ENCODE results near the gene COL5A1. TPM values are rescaled to one million over a fixed set of nuclear protein-coding genes. Genes with fewer than 3 reads are reported as not detected.
"Not testable (repeated sequence)": the region's sequence is repeated elsewhere in the genome, so short reads cannot be mapped to it uniquely, and the experiment has no call there.

Gene COL5A1
- total RNA-seq, 2 experiments from 2014 or later: 0.09 to 0.16 TPM

- no peak for ATAC-seq
Measured at GRCh38 chr9:134712926-134713325, 71.3 kb downstream of the COL5A1 start.

DNA sequence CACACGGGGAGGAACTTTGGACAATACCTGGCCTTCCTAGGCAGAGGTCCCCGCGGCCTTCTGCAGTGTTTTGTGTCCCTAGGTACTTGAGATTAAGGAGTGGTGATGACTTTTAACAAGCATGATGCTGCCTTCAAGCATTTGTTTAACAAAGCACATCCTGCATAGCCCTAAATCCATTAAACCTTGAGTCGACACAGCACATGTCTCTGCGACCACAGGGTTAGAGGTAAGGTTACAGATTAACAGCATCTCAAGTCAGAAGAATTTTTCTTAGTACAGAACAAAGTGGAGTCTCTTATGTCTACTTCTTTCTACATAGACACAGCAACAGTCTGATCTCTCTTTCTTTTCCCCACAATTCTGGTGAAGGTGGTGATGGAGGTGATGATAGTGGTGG lies 73.9 kb downstream of the COL5A1 start:
- H3K4me3 Mint-ChIP-seq, DNase-seq, H3K27ac Mint-ChIP-seq, ATAC-seq, H3K4me1 Mint-ChIP-seq, H3K27me3 Mint-ChIP-seq, CTCF ChIA-PET, H3K36me3 Mint-ChIP-seq: not testable (repeated sequence)
- H3K9me3 Mint-ChIP-seq (ENCODE audit: low read depth): peaks cover 15% of the 10 kb centered on the region

More at GRCh38 chr9:134712926-134713325, 71.3 kb downstream of the COL5A1 start:
- Mint-ChIP-seq H3K27me3 (no peaks in the 10 kb centered on the region), H3K27ac (no peak overlapping the region), H3K4me3 (no peak overlapping the region), H3K36me3 (peaks cover 2% of the 10 kb centered on the region), H3K9me3 (ENCODE audit: low read depth) (peaks cover 15% of the 10 kb centered on the region), H3K4me1 (no peaks in the 10 kb centered on the region)
- no peak for DNase-seq
- CTCF ChIA-PET: no interaction called here

- Mint-ChIP-seq H3K4me3 (no peak overlapping the region), H3K27me3 (no peaks in the 10 kb centered on the region), H3K4me1 (no peaks in the 10 kb centered on the region), H3K36me3 (peaks cover 2% of the 10 kb centered on the region), H3K9me3 (ENCODE audit: low read depth) (peaks cover 15% of the 10 kb centered on the region), H3K27ac (no peak overlapping the region)
- CTCF ChIA-PET: no interaction called here
- ATAC-seq (no peak), DNase-seq (no peak)
Measured at GRCh38 chr9:134716067-134716466, 74.5 kb downstream of the COL5A1 start.

GRCh38 chr9:134717056-134717455 lies 75.5 kb downstream of the COL5A1 start:
- Mint-ChIP-seq H3K27me3 (no peaks in the 10 kb centered on the region), H3K36me3 (peaks cover 2% of the 10 kb centered on the region), H3K4me1 (no peaks in the 10 kb centered on the region), H3K9me3 (ENCODE audit: low read depth) (peaks cover 15% of the 10 kb centered on the region), H3K27ac (no peak overlapping the region), H3K4me3 (no peak overlapping the region)
- CTCF ChIA-PET: no interaction called here
- DNase-seq (no peak), ATAC-seq (no peak)

DNA sequence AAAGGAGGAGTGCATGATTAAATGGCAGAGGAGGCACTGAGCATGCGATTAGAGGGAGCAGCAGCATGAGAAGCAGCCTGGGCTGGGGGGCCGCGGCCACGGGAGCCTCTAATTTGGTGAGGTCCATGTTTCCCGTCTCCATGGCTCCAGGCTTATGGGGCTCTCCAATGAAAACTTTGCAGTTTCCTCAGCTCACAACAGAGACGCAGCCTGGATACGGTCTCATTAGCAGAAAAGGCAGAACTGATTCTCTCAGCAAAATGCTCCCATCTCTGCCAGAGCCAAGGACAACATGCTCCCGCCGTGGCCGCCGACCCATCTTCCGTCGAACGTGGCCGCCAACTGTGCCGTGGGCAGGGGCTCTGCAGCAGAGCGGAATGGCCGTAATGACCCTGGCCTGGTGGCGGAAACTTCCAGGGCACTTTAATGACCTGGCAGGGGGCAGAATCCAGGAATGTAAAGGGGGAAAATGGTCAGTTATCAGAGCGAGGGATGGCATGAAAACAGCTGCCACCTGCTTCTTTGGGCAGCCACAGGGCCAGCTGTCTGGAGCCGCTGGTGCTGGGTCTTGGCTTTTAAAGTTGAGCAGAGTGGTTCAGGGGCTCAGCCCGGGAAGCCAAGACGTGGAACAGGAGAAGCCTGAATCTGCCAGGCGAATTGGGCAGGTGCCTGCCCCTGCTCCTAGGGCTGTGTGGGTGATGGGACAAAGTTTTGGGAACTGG lies 76.5 kb downstream of the COL5A1 start:
- no peak for DNase-seq
- Mint-ChIP-seq H3K9me3 (ENCODE audit: low read depth) (peaks cover 14% of the 10 kb centered on the region), H3K4me3 (no peak overlapping the region), H3K36me3 (peaks cover 2% of the 10 kb centered on the region), H3K27me3 (peaks cover 3% of the 10 kb centered on the region), H3K4me1 (no peaks in the 10 kb centered on the region), H3K27ac (no peak overlapping the region)
- CTCF ChIA-PET: no interaction called here
- ATAC-seq: no peak

GRCh38 chr9:134719331-134719730 lies 77.7 kb downstream of the COL5A1 start:
- Mint-ChIP-seq H3K27me3 (peaks cover 3% of the 10 kb centered on the region), H3K27ac (no peak overlapping the region), H3K4me3 (no peak overlapping the region), H3K4me1 (no peaks in the 10 kb centered on the region), H3K36me3 (no peaks in the 10 kb centered on the region), H3K9me3 (ENCODE audit: low read depth) (peaks cover 5% of the 10 kb centered on the region)
- CTCF ChIA-PET: no interaction called here
- DNase-seq (no peak), ATAC-seq (no peak)

GRCh38 chr9:134720136-134720753 lies 78.6 kb downstream of the COL5A1 start:
- no peak for ATAC-seq
- no peaks in the 10 kb centered on the region for H3K9me3 Mint-ChIP-seq (ENCODE audit: low read depth)
- no peak overlapping the region for H3K27ac Mint-ChIP-seq
- H3K4me3 Mint-ChIP-seq: no peak overlapping the region
- no peaks in the 10 kb centered on the region for H3K36me3 Mint-ChIP-seq
- no peak for DNase-seq
- CTCF ChIA-PET: no interaction called here
- H3K27me3 Mint-ChIP-seq: peaks cover 3% of the 10 kb centered on the region
- peaks cover under 1% of the 10 kb centered on the region for H3K4me1 Mint-ChIP-seq

DNA sequence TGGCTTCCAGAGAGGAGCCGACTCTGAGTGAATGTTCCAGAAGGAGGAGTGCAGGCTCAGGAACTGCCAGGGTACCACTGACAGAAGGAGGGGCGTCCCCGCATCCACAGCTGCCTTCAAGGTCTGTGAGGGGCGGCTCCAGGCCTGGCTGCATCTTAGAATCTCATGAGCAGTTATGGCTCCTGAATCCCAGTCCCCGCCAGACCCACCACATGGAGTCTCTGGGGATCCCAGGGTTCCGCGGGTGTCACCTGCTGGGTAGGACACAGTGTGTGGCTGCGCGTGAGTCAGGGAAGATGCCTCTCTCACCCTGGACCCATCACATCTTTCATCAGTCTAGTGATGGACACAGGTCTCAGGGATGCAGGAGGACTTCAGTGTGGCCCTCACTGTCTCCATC lies 79.2 kb downstream of the COL5A1 start:
- Mint-ChIP-seq H3K4me3 (no peak overlapping the region), H3K4me1 (peaks cover 6% of the 10 kb centered on the region), H3K27ac (no peak overlapping the region), H3K27me3 (peaks cover 5% of the 10 kb centered on the region), H3K36me3 (no peaks in the 10 kb centered on the region), H3K9me3 (ENCODE audit: low read depth) (no peaks in the 10 kb centered on the region)
- DNase-seq (no peak), ATAC-seq (no peak)
- CTCF ChIA-PET: no interaction called here

DNA sequence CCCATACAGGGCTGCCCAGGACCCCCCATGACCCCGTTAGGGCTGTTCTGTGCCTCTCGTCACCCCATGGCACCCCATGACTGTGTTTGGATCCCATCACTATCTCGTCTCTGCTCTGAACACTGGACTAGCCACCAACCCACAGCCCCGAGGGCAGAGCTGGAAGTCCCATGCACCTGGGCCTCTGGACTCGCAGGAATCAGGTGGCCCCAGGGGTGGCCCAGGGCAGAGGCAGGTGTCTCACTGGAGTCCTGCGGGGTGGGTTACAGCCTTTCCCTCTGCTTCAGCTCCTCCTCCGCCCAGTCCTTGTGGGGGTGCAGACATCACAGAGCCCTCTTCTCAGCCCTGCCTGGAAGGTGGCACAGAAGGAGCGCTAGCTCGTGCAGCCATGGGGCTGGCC lies 79.7 kb downstream of the COL5A1 start:
- ATAC-seq (no peak), DNase-seq (no peak)
- Mint-ChIP-seq H3K9me3 (ENCODE audit: low read depth) (no peaks in the 10 kb centered on the region), H3K27ac (no peak overlapping the region), H3K4me1 (peaks cover 6% of the 10 kb centered on the region), H3K36me3 (no peaks in the 10 kb centered on the region), H3K27me3 (peaks cover 5% of the 10 kb centered on the region), H3K4me3 (no peak overlapping the region)
- CTCF ChIA-PET: no interaction called here

DNA sequence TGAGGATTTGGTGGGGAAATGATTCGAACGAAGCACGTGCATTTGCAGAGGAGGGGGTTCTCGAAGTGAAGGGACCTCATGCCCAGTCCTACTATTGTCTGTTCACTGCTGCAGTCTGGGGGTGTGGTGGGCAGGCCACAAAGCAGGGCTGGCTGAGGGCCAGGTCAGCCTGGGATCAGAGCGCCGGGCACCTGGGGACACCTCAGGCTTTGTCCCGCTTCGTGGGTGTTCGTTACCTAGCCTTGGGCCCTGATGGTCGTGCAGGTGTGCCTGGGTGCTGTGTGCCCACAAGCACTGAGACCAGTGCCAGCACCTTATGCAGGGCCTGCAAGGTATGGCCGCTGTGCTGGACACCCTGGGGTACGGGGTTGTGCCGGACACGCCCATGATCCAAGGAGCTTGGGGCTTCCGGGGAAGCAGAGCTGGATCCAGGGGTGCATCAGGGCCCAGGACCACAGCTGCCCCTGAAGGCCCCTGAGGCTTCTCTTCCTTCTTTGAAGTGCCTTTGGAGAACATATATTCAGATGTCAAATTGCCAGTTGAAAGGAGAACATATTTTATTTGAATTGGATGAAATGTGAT lies 80.6 kb downstream of the COL5A1 start:
- no peaks in the 10 kb centered on the region for H3K9me3 Mint-ChIP-seq (ENCODE audit: low read depth)
- H3K36me3 Mint-ChIP-seq: no peaks in the 10 kb centered on the region
- CTCF ChIA-PET: no interaction called here
- H3K27ac Mint-ChIP-seq: no peak overlapping the region
- DNase-seq: no peak
- peaks cover 5% of the 10 kb centered on the region for H3K27me3 Mint-ChIP-seq
- H3K4me1 Mint-ChIP-seq: peaks cover 6% of the 10 kb centered on the region
- no peak overlapping the region for H3K4me3 Mint-ChIP-seq
- no peak for ATAC-seq

GRCh38 chr9:134723037-134723436 lies 81.4 kb downstream of the COL5A1 start:
- Mint-ChIP-seq H3K9me3 (ENCODE audit: low read depth) (no peaks in the 10 kb centered on the region), H3K27me3 (peaks cover 5% of the 10 kb centered on the region), H3K36me3 (no peaks in the 10 kb centered on the region), H3K4me3 (no peak overlapping the region), H3K4me1 (peaks cover 6% of the 10 kb centered on the region), H3K27ac (no peak overlapping the region)
- DNase-seq: no peak
- CTCF ChIA-PET: no interaction called here
- no peak for ATAC-seq

- H3K27ac Mint-ChIP-seq: no peak overlapping the region
- DNase-seq (no peak), ATAC-seq (no peak)
- H3K27me3 Mint-ChIP-seq: peaks cover 5% of the 10 kb centered on the region
- no peaks in the 10 kb centered on the region for H3K36me3 Mint-ChIP-seq
- CTCF ChIA-PET: no interaction called here
- H3K4me3 Mint-ChIP-seq: no peak overlapping the region
- no peaks in the 10 kb centered on the region for H3K9me3 Mint-ChIP-seq (ENCODE audit: low read depth)
- H3K4me1 Mint-ChIP-seq: peaks cover 6% of the 10 kb centered on the region
Measured at GRCh38 chr9:134723491-134724190, 82.0 kb downstream of the COL5A1 start.

- Mint-ChIP-seq H3K27me3 (peaks cover 5% of the 10 kb centered on the region), H3K4me3 (no peak overlapping the region), H3K27ac (no peak overlapping the region), H3K36me3 (no peaks in the 10 kb centered on the region), H3K9me3 (ENCODE audit: low read depth) (peaks cover 5% of the 10 kb centered on the region), H3K4me1 (peaks cover 6% of the 10 kb centered on the region)
- DNase-seq (no peak), ATAC-seq (no peak)
- CTCF ChIA-PET: no interaction called here
Measured at GRCh38 chr9:134724202-134724911, 82.8 kb downstream of the COL5A1 start.
